H1 (cell line): Measurements from ENCODE around the gene HOXB13. TPM values are rescaled to one million over a fixed set of nuclear protein-coding genes. Genes with fewer than 3 reads are reported as not detected.

Source experiments
- CEBPB ChIP-seq: IDR thresholded peaks from 2 replicates; pipeline ENCODE4 v1.6.1; 2012; ENCODE audit warnings: low read depth, low read length
- E2F6 ChIP-seq: IDR thresholded peaks from 2 replicates; pipeline ENCODE4 v1.6.1; 2012; ENCODE audit warnings: inconsistent platforms
- EZH2 ChIP-seq: fragments of 200-600 bp; sonication (generic); IDR thresholded peaks from 2 replicates; pipeline ENCODE4 v1.7.1; 2012; ENCODE audit warnings: low read depth, mild to moderate bottlenecking, moderate library complexity, low read length, inconsistent platforms; ENCODE audit not compliant: severe bottlenecking
- FOSL1 ChIP-seq: IDR thresholded peaks from 2 replicates; pipeline ENCODE4 v1.6.1; 2011; ENCODE audit warnings: mild to moderate bottlenecking, low read depth, low read length, moderate library complexity; ENCODE audit not compliant: insufficient read depth
- KDM1A ChIP-seq: fragments of 200-600, 300-600 bp; sonication (generic); IDR thresholded peaks from 2 replicates; pipeline ENCODE4 v1.7.1; 2016; ENCODE audit warnings: mild to moderate bottlenecking, low read length, borderline replicate concordance
- RFX5 ChIP-seq: IDR thresholded peaks from 2 replicates; pipeline ENCODE4 v1.6.1; 2011; ENCODE audit warnings: low read depth, low read length, improper control_type of control experiment, borderline replicate concordance
- SIX5 ChIP-seq: IDR thresholded peaks from 2 replicates; pipeline ENCODE4 v1.6.1; 2011; ENCODE audit warnings: mild to moderate bottlenecking, low read depth, low read length
- USF2 ChIP-seq: IDR thresholded peaks from 2 replicates; pipeline ENCODE4 v1.6.1; 2011; ENCODE audit warnings: low read length, improper control_type of control experiment
- polyA plus RNA-seq, 7 experiments: library from polyadenylated mRNA; depleted of rRNA in 3 of 7; stranded (reverse) in 5 of 7; unstranded in 2 of 7; fragments of >200 nt in 5 of 7; fragments of 200-250 nt in 2 of 7; gene quantifications; 1 replicate in 5 of 7; 2 replicates in 1 of 7; 4 replicates in 1 of 7; pipeline versions ENCODE4 v1.2.1 to v1.2.3, GENCODE V29; 2011 to 2013; ENCODE audit warnings: missing spikeins in 2 of 7, mixed read lengths in 2 of 7
- total RNA-seq: library from RNA; stranded (reverse); fragmentation: NEBNext Ultra II Directional; extraction: Animal tissue kit (Norgen Biotek cat#: 25700); gene quantifications from 2 replicates; pipeline ENCODE4 v1.2.1, GENCODE V29; 2021

The HOXB13 gene
- total and polyA plus RNA-seq, 2 of the 8 experiments (the other 6 are each of a cell fraction or from before 2014, with no cell fraction given) = not detected

DNA sequence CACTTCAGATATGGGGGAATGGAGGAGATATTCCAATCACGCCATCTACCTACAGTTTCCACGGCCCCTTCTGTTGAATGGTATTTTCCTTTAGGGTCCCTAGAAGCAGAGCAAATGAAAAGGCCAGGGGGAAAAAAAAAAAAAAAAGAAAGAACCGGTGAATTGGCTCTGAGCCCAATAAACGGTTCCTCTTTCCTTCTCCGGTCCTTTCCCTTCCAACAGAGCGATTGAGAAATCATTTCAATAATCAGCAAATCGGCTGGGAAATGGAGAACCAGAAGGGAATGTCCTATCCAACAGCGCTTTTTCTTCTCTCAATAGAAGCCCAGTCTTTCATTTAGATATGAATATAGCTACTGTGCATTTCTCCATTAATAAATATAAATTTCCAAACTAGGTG is 26.8 kb upstream of the HOXB13 start (continued):
- no peak for TF ChIP-seq SIX5
- TF ChIP-seq RFX5 = no peak
- no peak for TF ChIP-seq CEBPB
- TF ChIP-seq E2F6 = no peak
- no peak for TF ChIP-seq EZH2
- no peak for TF ChIP-seq FOSL1
- TF ChIP-seq USF2 = no peak
- TF ChIP-seq KDM1A = no peak
